NCI-H2029 treated with DMSO at 0.1 percent for 48 hours (cell line): ENCODE results near the gene STXBP6.
"Not testable (repeated sequence)": the region's sequence is repeated elsewhere in the genome, so short reads cannot be mapped to it uniquely, and the experiment has no call there.

ENCODE experiments used
- DNase-seq: peaks from one replicate; lab custom pipeline; 2025; lab: John Stamatoyannopoulos, UW

Gene STXBP6

GRCh38 chr14:24986206-24986893 is 63.6 kb downstream of the STXBP6 start:
- peak; percentile 61 for DNase-seq

- DNase-seq, result peak; percentile 74
Measured at GRCh38 chr14:24984846-24985589, 64.9 kb downstream of the STXBP6 start.

GRCh38 chr14:24982472-24983155 is 67.3 kb downstream of the STXBP6 start:
- DNase-seq, result peak; percentile 87

- DNase-seq, result no peak
Measured at GRCh38 chr14:24979725-24980239, 70.2 kb downstream of the STXBP6 start.

GRCh38 chr14:24978862-24979724 is 70.9 kb downstream of the STXBP6 start:
- no peak for DNase-seq

- no peak for DNase-seq
Measured at GRCh38 chr14:24976602-24977001, 73.3 kb downstream of the STXBP6 start.

GRCh38 chr14:24975393-24975792 is 74.6 kb downstream of the STXBP6 start:
- DNase-seq, result no peak

GRCh38 chr14:24974591-24975374 is 75.2 kb downstream of the STXBP6 start:
- DNase-seq, result no peak

- no peak for DNase-seq
Measured at GRCh38 chr14:24972844-24973243, 77.1 kb downstream of the STXBP6 start.

GRCh38 chr14:24971255-24971654 is 78.7 kb downstream of the STXBP6 start:
- DNase-seq, result no peak

- no peak for DNase-seq
Measured at GRCh38 chr14:24966579-24966964, 83.4 kb downstream of the STXBP6 start.

- no peak for DNase-seq
Measured at GRCh38 chr14:24965934-24966578, 83.9 kb downstream of the STXBP6 start.

- no peak for DNase-seq
Measured at GRCh38 chr14:24965578-24965933, 84.4 kb downstream of the STXBP6 start.

GRCh38 chr14:24964591-24964990 is 85.4 kb downstream of the STXBP6 start:
- peak; percentile 85 for DNase-seq

- no peak for DNase-seq
Measured at GRCh38 chr14:24964048-24964447, 85.9 kb downstream of the STXBP6 start.

- not testable (repeated sequence) for DNase-seq
Measured at GRCh38 chr14:24962118-24962517, 87.8 kb downstream of the STXBP6 start.

GRCh38 chr14:24960816-24961215 is 89.1 kb downstream of the STXBP6 start:
- no peak for DNase-seq

- DNase-seq, result no peak
Measured at GRCh38 chr14:24959791-24960331, 90.1 kb downstream of the STXBP6 start.

GRCh38 chr14:24958271-24958670 is 91.7 kb downstream of the STXBP6 start:
- no peak for DNase-seq

GRCh38 chr14:24957814-24958213 is 92.1 kb downstream of the STXBP6 start:
- no peak for DNase-seq
